ENCODE data around the gene HRAS.

The HRAS gene

GRCh38 chr11:537622-538430 is 2.5 kb upstream of the HRAS start:
- H3K4me3 ChIP-seq (ENCODE audit: low read length), result peak overlapping the region; percentile 81

DNA sequence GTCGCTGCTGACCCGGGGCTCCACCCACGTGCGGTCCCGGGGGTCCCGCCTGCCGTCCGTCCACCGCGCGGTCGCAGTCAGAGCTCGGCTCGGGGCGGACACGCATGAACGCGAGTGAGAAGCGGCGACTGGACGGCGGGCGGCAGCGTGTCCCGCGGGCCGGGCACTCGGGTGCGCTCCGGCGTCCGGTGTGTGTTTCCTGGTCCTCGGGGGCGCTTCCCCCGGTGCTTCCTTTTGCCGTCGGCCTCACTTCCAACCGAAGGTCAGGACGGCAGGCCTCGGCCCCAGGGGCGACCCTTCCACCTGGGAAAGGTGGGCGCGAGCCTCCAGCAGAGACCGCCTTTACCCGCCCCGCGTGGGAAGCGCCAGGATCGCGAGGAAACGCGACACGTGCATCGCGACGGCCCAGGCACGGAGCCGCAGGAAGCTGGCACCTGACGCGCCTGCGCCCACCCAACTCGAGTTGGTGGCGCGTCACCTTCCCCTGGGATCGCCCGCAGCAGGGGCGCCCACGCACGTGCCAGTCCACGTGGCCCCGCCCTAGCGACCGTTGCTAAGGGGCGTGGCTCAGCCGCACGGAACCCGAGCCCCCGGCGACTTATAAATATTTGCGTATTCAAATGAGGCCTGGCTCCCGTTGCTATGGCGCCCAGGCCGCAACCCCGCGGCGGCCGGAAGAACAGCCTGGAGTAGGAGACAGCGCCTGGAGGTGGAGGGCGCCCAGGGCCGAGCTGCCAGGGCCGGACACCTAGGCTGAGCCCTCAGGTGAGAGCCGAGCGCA is 1.7 kb upstream of the HRAS start, which contains the start of gene LRRC56:
Gene LRRC56, plus strand, starts transcription at position 687 of the 781 bp plus-strand sequence. CDS start 3,158 bp downstream, outside the sequence.
- peaks cover 4% of the 10 kb centered on the region; the same call in 1 of the 2 replicates for H3K4me1 ChIP-seq (ENCODE audit: insufficient read depth, low read length)
- peak within 1 kb of the TSS; percentile 57; the same call in 1 of the 2 replicates for H3K9ac ChIP-seq (ENCODE audit: low read depth, low read length)
- H3K36me3 ChIP-seq (ENCODE audit: insufficient read depth, low read length), result peaks cover 16% of the 10 kb centered on the region
- H3K4me3 ChIP-seq (ENCODE audit: low read length), result peak within 1 kb of the TSS; percentile 81
- WGBS, result 3% methylated on average over 93 of the region's 93 CpGs
- H3K9me3 ChIP-seq (ENCODE audit: insufficient read depth, low read depth, low read length), result no peaks in the 10 kb centered on the region
- no peak within 1 kb of the TSS; the same call in 1 of the 2 replicates for H3K27ac ChIP-seq (ENCODE audit: low read depth, low read length)
- H3K27me3 ChIP-seq (ENCODE audit: insufficient read depth, low read length), result peaks cover 23% of the 10 kb centered on the region

More at GRCh38 chr11:537622-538430, 2.5 kb upstream of the HRAS start:
- Histone ChIP-seq H3K9ac (ENCODE audit: low read depth, low read length) (no peak overlapping the region), H3K27me3 (ENCODE audit: insufficient read depth, low read length) (peaks cover 23% of the 10 kb centered on the region), H3K36me3 (ENCODE audit: insufficient read depth, low read length) (peaks cover 8% of the 10 kb centered on the region), H3K4me1 (ENCODE audit: insufficient read depth, low read length) (peaks cover 4% of the 10 kb centered on the region; the same call in 1 of the 2 replicates), H3K27ac (ENCODE audit: low read depth, low read length) (no peak overlapping the region), H3K9me3 (ENCODE audit: insufficient read depth, low read depth, low read length) (no peaks in the 10 kb centered on the region)
- WGBS, result 46% methylated on average over 19 of the region's 19 CpGs

- Histone ChIP-seq H3K4me1 (ENCODE audit: insufficient read depth, low read length) (peaks cover 4% of the 10 kb centered on the region; the same call in 1 of the 2 replicates), H3K27ac (ENCODE audit: low read depth, low read length) (no peak overlapping the region), H3K27me3 (ENCODE audit: insufficient read depth, low read length) (peaks cover 23% of the 10 kb centered on the region), H3K36me3 (ENCODE audit: insufficient read depth, low read length) (peaks cover 22% of the 10 kb centered on the region), H3K9me3 (ENCODE audit: insufficient read depth, low read depth, low read length) (no peaks in the 10 kb centered on the region), H3K9ac (ENCODE audit: low read depth, low read length) (peak overlapping the region; percentile 68; the same call in 1 of the 2 replicates), H3K4me3 (ENCODE audit: low read length) (peak overlapping the region; percentile 81)
- under 1% methylated on average over 54 of the region's 56 CpGs for WGBS
These were observed 212 bp downstream of the HRAS start for GRCh38 chr11:535210-535518.

DNA sequence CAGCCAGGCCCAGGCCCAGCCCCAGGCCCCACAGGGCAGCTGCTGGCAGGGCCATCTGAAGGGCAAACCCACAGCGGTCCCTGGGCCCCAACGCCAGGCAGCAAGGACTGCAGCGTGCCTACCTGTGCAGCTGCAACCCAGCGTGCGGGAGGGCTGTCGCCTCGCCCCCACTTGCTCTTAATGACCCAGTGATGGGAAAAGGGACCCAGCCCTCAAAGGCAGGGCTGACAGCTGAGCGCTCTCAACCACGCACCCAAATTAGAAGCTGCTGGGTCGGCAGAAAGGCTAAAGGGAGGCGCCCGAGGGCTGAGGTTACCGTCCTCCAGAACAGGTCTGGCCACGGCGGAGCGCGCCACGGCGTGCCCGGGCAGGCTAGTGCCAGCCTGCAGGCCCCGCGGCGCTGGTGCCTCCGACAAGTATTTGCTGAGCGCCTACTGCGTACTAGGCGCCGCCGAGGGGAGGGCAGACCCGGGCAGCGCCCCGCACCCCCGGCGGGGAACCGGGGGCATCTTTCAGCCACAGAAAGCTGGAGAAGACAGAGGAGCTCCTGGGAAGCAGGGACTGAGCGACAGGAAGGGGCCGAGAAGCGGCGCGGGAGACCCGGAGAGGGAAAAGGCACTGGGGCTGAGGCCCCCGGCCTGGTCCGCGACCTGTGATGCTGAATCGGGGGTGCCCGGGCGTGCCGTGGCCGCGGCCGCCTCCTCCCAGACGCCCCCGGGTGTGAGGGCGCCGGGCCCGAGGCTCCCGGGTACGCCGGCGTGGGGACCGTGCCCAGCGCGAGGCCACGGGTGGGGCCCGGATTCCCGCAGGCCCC is 773 bp downstream of the HRAS start:
- peaks cover 23% of the 10 kb centered on the region for H3K27me3 ChIP-seq (ENCODE audit: insufficient read depth, low read length)
- H3K9me3 ChIP-seq (ENCODE audit: insufficient read depth, low read depth, low read length), result no peaks in the 10 kb centered on the region
- peaks cover 22% of the 10 kb centered on the region for H3K36me3 ChIP-seq (ENCODE audit: insufficient read depth, low read length)
- H3K4me3 ChIP-seq (ENCODE audit: low read length), result peak overlapping the region; percentile 81
- H3K4me1 ChIP-seq (ENCODE audit: insufficient read depth, low read length), result peaks cover 4% of the 10 kb centered on the region; the same call in 1 of the 2 replicates
- no peak overlapping the region for H3K27ac ChIP-seq (ENCODE audit: low read depth, low read length)
- WGBS, result 12% methylated on average over 66 of the region's 66 CpGs
- peak overlapping the region; percentile 68 for H3K9ac ChIP-seq (ENCODE audit: low read depth, low read length)

- peaks cover 4% of the 10 kb centered on the region; the same call in 1 of the 2 replicates for H3K4me1 ChIP-seq (ENCODE audit: insufficient read depth, low read length)
- peak overlapping the region; percentile 81 for H3K4me3 ChIP-seq (ENCODE audit: low read length)
- WGBS, result 95% methylated on average over 37 of the region's 37 CpGs
- no peak overlapping the region for H3K9ac ChIP-seq (ENCODE audit: low read depth, low read length)
- no peak overlapping the region for H3K27ac ChIP-seq (ENCODE audit: low read depth, low read length)
- H3K36me3 ChIP-seq (ENCODE audit: insufficient read depth, low read length), result peaks cover 22% of the 10 kb centered on the region
- no peaks in the 10 kb centered on the region for H3K9me3 ChIP-seq (ENCODE audit: insufficient read depth, low read depth, low read length)
- peaks cover 23% of the 10 kb centered on the region for H3K27me3 ChIP-seq (ENCODE audit: insufficient read depth, low read length)
These were observed 1.6 kb downstream of the HRAS start for GRCh38 chr11:533586-534395.

DNA sequence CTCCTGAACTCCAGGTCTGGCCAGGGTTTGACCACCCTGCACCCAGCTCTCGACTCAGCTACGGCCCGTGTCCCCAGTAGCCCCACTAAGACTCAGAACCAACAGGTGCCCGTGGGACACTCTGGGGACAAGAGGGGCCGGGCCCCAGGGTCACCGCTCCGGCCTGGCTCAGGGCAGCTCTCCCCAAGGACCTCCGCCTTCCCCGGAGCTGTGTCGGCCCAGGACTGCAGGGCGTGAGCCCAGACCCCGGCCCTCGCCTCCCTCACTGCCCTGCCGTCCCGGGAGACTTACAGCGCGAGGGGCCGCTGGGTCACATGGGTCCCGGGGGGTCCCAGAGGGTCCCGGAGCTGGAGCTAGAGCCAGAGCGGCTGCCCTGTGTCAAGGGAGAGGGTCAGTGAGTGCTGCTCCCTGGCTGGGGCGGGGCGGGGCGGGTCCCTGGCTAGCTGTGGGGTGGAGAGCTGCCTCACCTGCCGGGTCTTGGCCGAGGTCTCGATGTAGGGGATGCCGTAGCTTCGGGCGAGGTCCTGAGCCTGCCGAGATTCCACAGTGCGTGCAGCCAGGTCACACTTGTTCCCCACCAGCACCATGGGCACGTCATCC is 2.3 kb downstream of the HRAS start:
- Histone ChIP-seq H3K36me3 (ENCODE audit: insufficient read depth, low read length) (peaks cover 22% of the 10 kb centered on the region), H3K4me3 (ENCODE audit: low read length) (no peak overlapping the region), H3K27me3 (ENCODE audit: insufficient read depth, low read length) (peaks cover 21% of the 10 kb centered on the region), H3K4me1 (ENCODE audit: insufficient read depth, low read length) (peaks cover 4% of the 10 kb centered on the region; the same call in 1 of the 2 replicates), H3K27ac (ENCODE audit: low read depth, low read length) (no peak overlapping the region), H3K9ac (ENCODE audit: low read depth, low read length) (no peak overlapping the region), H3K9me3 (ENCODE audit: insufficient read depth, low read depth, low read length) (no peaks in the 10 kb centered on the region)
- 96% methylated on average over 33 of the region's 33 CpGs for WGBS

GRCh38 chr11:532527-532985 is 2.8 kb downstream of the HRAS start:
- Histone ChIP-seq H3K9ac (ENCODE audit: low read depth, low read length) (no peak overlapping the region), H3K4me3 (ENCODE audit: low read length) (no peak overlapping the region), H3K9me3 (ENCODE audit: insufficient read depth, low read depth, low read length) (no peaks in the 10 kb centered on the region), H3K27me3 (ENCODE audit: insufficient read depth, low read length) (peaks cover 16% of the 10 kb centered on the region), H3K4me1 (ENCODE audit: insufficient read depth, low read length) (peaks cover under 1% of the 10 kb centered on the region; the same call in 1 of the 2 replicates), H3K36me3 (ENCODE audit: insufficient read depth, low read length) (peaks cover 22% of the 10 kb centered on the region), H3K27ac (ENCODE audit: low read depth, low read length) (no peak overlapping the region)
- WGBS, result 93% methylated on average over 23 of the region's 23 CpGs

DNA sequence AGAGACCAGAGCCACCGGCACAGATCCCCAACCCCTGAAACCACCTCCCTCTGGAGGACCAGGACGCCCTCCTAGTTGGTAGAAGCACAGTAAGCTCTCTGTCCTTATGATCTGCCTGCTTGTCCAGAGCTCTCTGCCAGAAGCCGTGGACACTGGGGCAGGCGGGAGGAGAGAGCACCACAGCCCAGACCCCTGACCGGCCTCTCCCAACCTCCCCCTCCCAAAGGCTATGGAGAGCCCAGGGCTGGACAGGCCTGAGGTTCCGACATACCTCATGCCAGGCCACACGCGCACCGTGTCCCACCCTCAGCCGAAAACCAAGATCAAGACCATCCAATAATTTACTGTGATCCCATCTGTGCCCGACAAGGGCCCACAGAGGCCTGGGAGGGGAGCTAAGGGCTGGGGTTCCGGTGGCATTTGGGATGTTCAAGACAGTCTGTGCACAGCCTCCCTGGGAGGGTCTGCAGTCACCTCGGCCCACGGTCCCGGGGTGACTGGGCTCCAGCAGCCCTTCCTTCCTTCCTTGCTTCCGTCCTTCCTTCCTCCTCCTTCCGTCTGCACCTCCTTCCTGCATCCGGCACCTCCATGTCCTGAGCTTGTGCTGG is 3.4 kb downstream of the HRAS start:
- Histone ChIP-seq H3K9me3 (ENCODE audit: insufficient read depth, low read depth, low read length) (no peaks in the 10 kb centered on the region), H3K4me1 (ENCODE audit: insufficient read depth, low read length) (no peaks in the 10 kb centered on the region), H3K36me3 (ENCODE audit: insufficient read depth, low read length) (peaks cover 22% of the 10 kb centered on the region), H3K9ac (ENCODE audit: low read depth, low read length) (no peak overlapping the region), H3K4me3 (ENCODE audit: low read length) (no peak overlapping the region), H3K27ac (ENCODE audit: low read depth, low read length) (no peak overlapping the region), H3K27me3 (ENCODE audit: insufficient read depth, low read length) (peaks cover 10% of the 10 kb centered on the region)
- WGBS, result 96% methylated on average over 18 of the region's 18 CpGs

GRCh38 chr11:530960-531831 is 4.2 kb downstream of the HRAS start:
- H3K9ac ChIP-seq (ENCODE audit: low read depth, low read length), result no peak overlapping the region
- peaks cover 22% of the 10 kb centered on the region for H3K36me3 ChIP-seq (ENCODE audit: insufficient read depth, low read length)
- 92% methylated on average over 28 of the region's 28 CpGs for WGBS
- H3K27me3 ChIP-seq (ENCODE audit: insufficient read depth, low read length), result peaks cover 2% of the 10 kb centered on the region
- H3K4me3 ChIP-seq (ENCODE audit: low read length), result no peak overlapping the region
- H3K27ac ChIP-seq (ENCODE audit: low read depth, low read length), result no peak overlapping the region
- no peaks in the 10 kb centered on the region for H3K9me3 ChIP-seq (ENCODE audit: insufficient read depth, low read depth, low read length)
- H3K4me1 ChIP-seq (ENCODE audit: insufficient read depth, low read length), result no peaks in the 10 kb centered on the region

Measured in HUES64 (cell line).